NB4 (cell line): ENCODE data around the gene RAE1.

Source experiments
- DNase-seq: peaks from one replicate; pipeline ENCODE4 v3.0.0; 2010; ENCODE audit warnings: low read depth
- H3K4me3 ChIP-seq: one replicate; pipeline ENCODE4 v1.5.1; 2011; ENCODE audit warnings: mild to moderate bottlenecking, low read depth, low read length, moderate library complexity
- CTCF ChIP-seq: IDR thresholded peaks from one replicate; pipeline ENCODE4 v1.5.1; 2012; ENCODE audit warnings: low read depth, low read length
- MAX ChIP-seq: IDR thresholded peaks from 2 replicates; pipeline ENCODE4 v1.6.1; 2011; ENCODE audit warnings: low read depth, low read length
- MYC ChIP-seq: IDR thresholded peaks from 2 replicates; pipeline ENCODE4 v1.6.1; 2011; ENCODE audit warnings: low read depth, low read length
- POLR2A ChIP-seq: IDR thresholded peaks from 2 replicates; pipeline ENCODE4 v1.6.1; 2011; ENCODE audit warnings: mild to moderate bottlenecking; ENCODE audit not compliant: insufficient read length; ENCODE audit errors: extremely low read depth

Gene RAE1

GRCh38 chr20:57377350-57377749 is 26.3 kb downstream of the RAE1 start:
- DNase-seq = no peak
- TF ChIP-seq MYC = no peak
- no peak for TF ChIP-seq CTCF
- TF ChIP-seq POLR2A = no peak
- TF ChIP-seq MAX = no peak
- no peak overlapping the region for H3K4me3 ChIP-seq

GRCh38 chr20:57378107-57378506 is 27.1 kb downstream of the RAE1 start:
- DNase-seq = no peak
- no peak for TF ChIP-seq POLR2A
- no peak for TF ChIP-seq CTCF
- TF ChIP-seq MAX = no peak
- no peak for TF ChIP-seq MYC
- H3K4me3 ChIP-seq = no peak overlapping the region

- TF ChIP-seq MYC (no peak), CTCF (no peak), POLR2A (no peak), MAX (no peak)
- H3K4me3 ChIP-seq = no peak overlapping the region
- no peak for DNase-seq
Measured at GRCh38 chr20:57378646-57379262, 27.7 kb downstream of the RAE1 start.

- H3K4me3 ChIP-seq = no peak overlapping the region
- TF ChIP-seq MAX (no peak), MYC (no peak), POLR2A (no peak), CTCF (no peak)
- DNase-seq = no peak
Measured at GRCh38 chr20:57379263-57379647, 28.2 kb downstream of the RAE1 start.

GRCh38 chr20:57380081-57380750 is 29.2 kb downstream of the RAE1 start:
- no peak for DNase-seq
- H3K4me3 ChIP-seq = no peak overlapping the region

More at GRCh38 chr20:57380081-57380750, 29.2 kb downstream of the RAE1 start:
- TF ChIP-seq MYC = no peak
- no peak for TF ChIP-seq CTCF
- TF ChIP-seq MAX = no peak
- TF ChIP-seq POLR2A = no peak
